ENCODE measurements around the gene MYBPC2.

DNA sequence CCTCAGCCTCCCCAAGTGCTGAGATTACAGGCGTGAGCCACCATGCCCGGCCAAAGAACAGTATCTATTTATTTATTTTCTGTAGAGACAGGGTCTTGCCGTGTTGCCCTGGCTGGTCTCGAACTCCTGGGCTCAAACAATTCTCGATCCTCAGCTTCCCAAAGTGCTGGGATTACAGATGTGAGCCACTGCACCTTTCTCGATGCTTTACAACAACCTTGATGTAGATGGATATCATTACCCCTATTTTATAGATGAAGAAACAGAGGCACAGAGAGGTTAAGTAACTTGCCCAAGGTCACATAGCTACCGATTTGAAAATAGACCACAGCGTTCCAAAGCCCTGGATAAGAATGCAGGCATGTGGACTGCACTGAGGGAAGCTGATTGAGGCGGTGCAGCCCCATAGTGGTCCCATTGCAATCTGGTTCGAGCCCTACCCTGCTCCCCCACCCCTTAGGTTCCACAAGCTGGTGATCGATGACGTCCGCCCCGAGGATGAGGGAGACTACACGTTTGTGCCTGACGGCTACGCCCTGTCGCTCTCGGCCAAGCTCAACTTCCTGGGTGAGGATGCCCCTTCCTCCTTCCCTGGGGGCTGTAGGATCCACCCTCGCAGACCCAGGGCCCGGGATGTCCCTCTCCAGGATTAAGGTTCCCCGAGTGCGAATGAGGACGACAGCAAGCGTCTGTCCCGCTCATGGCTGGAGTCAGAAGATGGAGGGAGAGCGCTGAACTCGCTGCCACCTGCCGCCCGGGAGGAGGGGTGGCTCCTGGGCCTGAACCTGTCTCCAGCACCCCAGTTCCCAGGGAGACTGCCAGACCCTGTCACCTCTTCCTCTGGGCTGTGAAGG lies 17.9 kb downstream of the MYBPC2 start:
- TF ChIP-seq, protein P1, sequence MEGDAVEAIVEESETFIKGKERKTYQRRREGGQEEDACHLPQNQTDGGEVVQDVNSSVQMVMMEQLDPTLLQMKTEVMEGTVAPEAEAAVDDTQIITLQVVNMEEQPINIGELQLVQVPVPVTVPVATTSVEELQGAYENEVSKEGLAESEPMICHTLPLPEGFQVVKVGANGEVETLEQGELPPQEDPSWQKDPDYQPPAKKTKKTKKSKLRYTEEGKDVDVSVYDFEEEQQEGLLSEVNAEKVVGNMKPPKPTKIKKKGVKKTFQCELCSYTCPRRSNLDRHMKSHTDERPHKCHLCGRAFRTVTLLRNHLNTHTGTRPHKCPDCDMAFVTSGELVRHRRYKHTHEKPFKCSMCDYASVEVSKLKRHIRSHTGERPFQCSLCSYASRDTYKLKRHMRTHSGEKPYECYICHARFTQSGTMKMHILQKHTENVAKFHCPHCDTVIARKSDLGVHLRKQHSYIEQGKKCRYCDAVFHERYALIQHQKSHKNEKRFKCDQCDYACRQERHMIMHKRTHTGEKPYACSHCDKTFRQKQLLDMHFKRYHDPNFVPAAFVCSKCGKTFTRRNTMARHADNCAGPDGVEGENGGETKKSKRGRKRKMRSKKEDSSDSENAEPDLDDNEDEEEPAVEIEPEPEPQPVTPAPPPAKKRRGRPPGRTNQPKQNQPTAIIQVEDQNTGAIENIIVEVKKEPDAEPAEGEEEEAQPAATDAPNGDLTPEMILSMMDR (IDR thresholded peaks at IDR 0.05) = no peak
- TF ChIP-seq POLR2A (IDR thresholded peaks at IDR 0.05) (no peak), POLR2AphosphoS5 (IDR thresholded peaks at IDR 0.05) (no peak)

Measured in gastroesophageal sphincter (tissue), 3 donors.